Vagina (tissue), 2 donors: ENCODE results near the gene SLC24A3. TPM values are rescaled to one million over a fixed set of nuclear protein-coding genes. Genes with fewer than 3 reads are reported as not detected.
A peak's percentile ranks its signal among the peaks of the same experiment; 100 is the strongest.

Source experiments
- DNase-seq, 2 donors: peaks; one replicate each; pipeline ENCODE4 v3.0.0-alpha.2; 2017; ENCODE audit errors: extremely low spot score in 2 of 2
- H3K27ac ChIP-seq: fragments of 200-600 bp; sonication (generic); one replicate; pipeline ENCODE4 v1.5.1; 2019
- H3K27me3 ChIP-seq: fragments of 200-600 bp; sonication (generic); one replicate; pipeline ENCODE4 v1.5.1; 2019
- H3K36me3 ChIP-seq, 2 donors: fragments of 200-600 bp; sonication (generic); one replicate each; pipeline ENCODE4 v1.5.1; 2017 to 2019
- H3K4me1 ChIP-seq: fragments of 200-600 bp; sonication (generic); one replicate; pipeline ENCODE4 v1.5.1; 2019
- H3K4me3 ChIP-seq, 2 donors: fragments of 200-600 bp; sonication (generic); 1 replicate in 1 of 2; 2 replicates in 1 of 2; pipeline ENCODE4 v1.5.1; 2016 to 2019
- H3K9me3 ChIP-seq: fragments of 200-600 bp; sonication (generic); one replicate; pipeline ENCODE4 v1.5.1; 2019
- CTCF ChIP-seq, 3 experiments: fragments of 450-650 bp in 2 of 3; fragments of 200-600 bp in 1 of 3; sonication (generic) in 1 of 3; IDR thresholded peaks; one replicate each; pipeline ENCODE4 v1.5.1; 2017 to 2019; ENCODE audit warnings: antibody characterized with exemption in 3 of 3, mild to moderate bottlenecking in 2 of 3, moderate library complexity in 2 of 3
- POLR2A ChIP-seq, 2 donors: fragments of 450-650 bp; IDR thresholded peaks; one replicate each; pipeline ENCODE4 v1.6.1; 2017; ENCODE audit warnings: antibody characterized with exemption in 2 of 2, mild to moderate bottlenecking in 2 of 2, moderate library complexity in 2 of 2
- POLR2AphosphoS5 ChIP-seq, 2 donors: sonication (generic); formaldehyde crosslinking; IDR thresholded peaks; one replicate each; pipeline ENCODE4 v1.9.0; 2017; ENCODE audit warnings: antibody characterized with exemption in 2 of 2, mild to moderate bottlenecking in 2 of 2, low read depth in 1 of 2; ENCODE audit not compliant: insufficient read depth in 1 of 2
- intact Hi-C: fragments of 100-400 bp; cut with DNase I; formaldehyde crosslinking; loops from one replicate; pipeline ENCODE4 v1.15.1; 2023
- total RNA-seq: library from RNA; depleted of rRNA; stranded (reverse); fragments of >200 nt; gene quantifications from one replicate; pipeline ENCODE4 v1.2.3, GENCODE V29; 2016

SLC24A3 gene
- total RNA-seq, 1 donor from 2014 or later: 12.3 TPM

GRCh38 chr20:19404826-19405225 lies 192.4 kb downstream of the SLC24A3 start:
- intact Hi-C loops: no loop called here
- DNase-seq: no peak
- TF ChIP-seq CTCF (IDR thresholded peaks at IDR 0.05): no peak
- TF ChIP-seq POLR2AphosphoS5 (IDR thresholded peaks at IDR 0.05; ENCODE audit: insufficient read depth in 1 of 2, low read depth in 1 of 2): no peak
- no peak for TF ChIP-seq POLR2A (IDR thresholded peaks at IDR 0.05)

GRCh38 chr20:19405958-19406357 lies 193.5 kb downstream of the SLC24A3 start:
- intact Hi-C loops: no loop called here
- TF ChIP-seq CTCF (IDR thresholded peaks at IDR 0.05) (no peak), POLR2A (IDR thresholded peaks at IDR 0.05) (no peak), POLR2AphosphoS5 (IDR thresholded peaks at IDR 0.05; ENCODE audit: insufficient read depth in 1 of 2, low read depth in 1 of 2) (no peak)
- Histone ChIP-seq H3K4me3 (no peak overlapping the region), H3K4me1 (peaks cover 18% of the 10 kb centered on the region), H3K27me3 (no peaks in the 10 kb centered on the region), H3K27ac (no peak overlapping the region), H3K36me3 (no peaks in the 10 kb centered on the region), H3K9me3 (no peaks in the 10 kb centered on the region)
- DNase-seq: no peak

More at GRCh38 chr20:19404826-19405225, 192.4 kb downstream of the SLC24A3 start:
- Histone ChIP-seq H3K36me3 (no peaks in the 10 kb centered on the region), H3K9me3 (no peaks in the 10 kb centered on the region), H3K4me3 (no peak overlapping the region), H3K4me1 (peaks cover 18% of the 10 kb centered on the region), H3K27ac (no peak overlapping the region), H3K27me3 (no peaks in the 10 kb centered on the region)

GRCh38 chr20:19406381-19406780 lies 193.9 kb downstream of the SLC24A3 start:
- H3K4me3 ChIP-seq: no peak overlapping the region
- H3K36me3 ChIP-seq: no peaks in the 10 kb centered on the region
- no peak for DNase-seq
- peaks cover 18% of the 10 kb centered on the region for H3K4me1 ChIP-seq
- no peak for TF ChIP-seq CTCF (IDR thresholded peaks at IDR 0.05)
- TF ChIP-seq POLR2A (IDR thresholded peaks at IDR 0.05): no peak
- no peak for TF ChIP-seq POLR2AphosphoS5 (IDR thresholded peaks at IDR 0.05; ENCODE audit: insufficient read depth in 1 of 2, low read depth in 1 of 2)
- intact Hi-C loops: no loop called here
- H3K27ac ChIP-seq: no peak overlapping the region
- no peaks in the 10 kb centered on the region for H3K27me3 ChIP-seq
- no peaks in the 10 kb centered on the region for H3K9me3 ChIP-seq

- no peak for DNase-seq
- Histone ChIP-seq H3K27ac (no peak overlapping the region), H3K4me1 (peaks cover 18% of the 10 kb centered on the region), H3K36me3 (no peaks in the 10 kb centered on the region), H3K4me3 (no peak overlapping the region), H3K9me3 (no peaks in the 10 kb centered on the region), H3K27me3 (no peaks in the 10 kb centered on the region)
- intact Hi-C loops: no loop called here
- no peak for TF ChIP-seq CTCF (IDR thresholded peaks at IDR 0.05)
- no peak for TF ChIP-seq POLR2A (IDR thresholded peaks at IDR 0.05)
- no peak for TF ChIP-seq POLR2AphosphoS5 (IDR thresholded peaks at IDR 0.05; ENCODE audit: insufficient read depth in 1 of 2, low read depth in 1 of 2)
Observed at GRCh38 chr20:19407196-19407595, 194.8 kb downstream of the SLC24A3 start.

GRCh38 chr20:19407736-19408135 lies 195.3 kb downstream of the SLC24A3 start:
- Histone ChIP-seq H3K4me3 (no peak overlapping the region), H3K36me3 (no peaks in the 10 kb centered on the region), H3K9me3 (no peaks in the 10 kb centered on the region), H3K4me1 (peaks cover 18% of the 10 kb centered on the region), H3K27me3 (no peaks in the 10 kb centered on the region), H3K27ac (no peak overlapping the region)
- no peak for DNase-seq
- TF ChIP-seq CTCF (IDR thresholded peaks at IDR 0.05) (no peak), POLR2AphosphoS5 (IDR thresholded peaks at IDR 0.05; ENCODE audit: insufficient read depth in 1 of 2, low read depth in 1 of 2) (peak in 1 of 2 donors; percentile 84), POLR2A (IDR thresholded peaks at IDR 0.05) (no peak)
- intact Hi-C loops: no loop called here
